ENCODE results near the gene GABRG3. TPM values are rescaled to one million over a fixed set of nuclear protein-coding genes. Genes with fewer than 3 reads are reported as not detected.

The GABRG3 gene
- total RNA-seq, 2 experiments from 2014 or later: not detected

DNA sequence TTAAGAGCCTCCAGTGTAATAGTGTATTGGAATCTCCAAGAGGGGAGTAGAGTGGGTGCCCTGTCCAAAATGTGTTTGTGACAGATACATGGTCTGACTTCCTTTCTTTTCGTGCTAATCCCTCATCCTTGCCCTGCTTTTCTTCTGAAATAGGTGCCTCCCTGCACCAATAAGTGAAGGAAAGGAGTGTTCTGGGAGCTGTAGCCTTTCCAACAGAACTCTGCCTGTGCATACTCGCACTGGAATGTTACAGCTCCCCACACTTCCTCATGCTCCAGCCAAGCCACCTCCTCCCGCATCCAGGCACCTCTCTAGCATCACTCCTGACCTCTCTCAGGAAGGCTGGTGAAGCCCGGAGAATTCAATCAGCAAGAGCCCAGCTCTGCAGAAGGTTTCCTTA lies 478.0 kb downstream of the GABRG3 start:
- no peak overlapping the region for H3K4me3 Mint-ChIP-seq
- no peaks in the 10 kb centered on the region for H3K27me3 Mint-ChIP-seq
- H3K27ac Mint-ChIP-seq: no peak overlapping the region
- ChIA-PET CTCF (no interaction called here), POLR2A (no interaction called here)
- H3K36me3 Mint-ChIP-seq (ENCODE audit: low read depth): no peaks in the 10 kb centered on the region
- TF ChIP-seq, protein P1, sequence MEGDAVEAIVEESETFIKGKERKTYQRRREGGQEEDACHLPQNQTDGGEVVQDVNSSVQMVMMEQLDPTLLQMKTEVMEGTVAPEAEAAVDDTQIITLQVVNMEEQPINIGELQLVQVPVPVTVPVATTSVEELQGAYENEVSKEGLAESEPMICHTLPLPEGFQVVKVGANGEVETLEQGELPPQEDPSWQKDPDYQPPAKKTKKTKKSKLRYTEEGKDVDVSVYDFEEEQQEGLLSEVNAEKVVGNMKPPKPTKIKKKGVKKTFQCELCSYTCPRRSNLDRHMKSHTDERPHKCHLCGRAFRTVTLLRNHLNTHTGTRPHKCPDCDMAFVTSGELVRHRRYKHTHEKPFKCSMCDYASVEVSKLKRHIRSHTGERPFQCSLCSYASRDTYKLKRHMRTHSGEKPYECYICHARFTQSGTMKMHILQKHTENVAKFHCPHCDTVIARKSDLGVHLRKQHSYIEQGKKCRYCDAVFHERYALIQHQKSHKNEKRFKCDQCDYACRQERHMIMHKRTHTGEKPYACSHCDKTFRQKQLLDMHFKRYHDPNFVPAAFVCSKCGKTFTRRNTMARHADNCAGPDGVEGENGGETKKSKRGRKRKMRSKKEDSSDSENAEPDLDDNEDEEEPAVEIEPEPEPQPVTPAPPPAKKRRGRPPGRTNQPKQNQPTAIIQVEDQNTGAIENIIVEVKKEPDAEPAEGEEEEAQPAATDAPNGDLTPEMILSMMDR (IDR thresholded peaks at IDR 0.05): no peak
- DNase-seq: no peak
- no peaks in the 10 kb centered on the region for H3K4me1 Mint-ChIP-seq (ENCODE audit: low read depth)
- ATAC-seq: no peak
- H3K9me3 Mint-ChIP-seq: peaks cover 10% of the 10 kb centered on the region
- intact Hi-C loops (cut with micrococcal nuclease): no loop called here

DNA sequence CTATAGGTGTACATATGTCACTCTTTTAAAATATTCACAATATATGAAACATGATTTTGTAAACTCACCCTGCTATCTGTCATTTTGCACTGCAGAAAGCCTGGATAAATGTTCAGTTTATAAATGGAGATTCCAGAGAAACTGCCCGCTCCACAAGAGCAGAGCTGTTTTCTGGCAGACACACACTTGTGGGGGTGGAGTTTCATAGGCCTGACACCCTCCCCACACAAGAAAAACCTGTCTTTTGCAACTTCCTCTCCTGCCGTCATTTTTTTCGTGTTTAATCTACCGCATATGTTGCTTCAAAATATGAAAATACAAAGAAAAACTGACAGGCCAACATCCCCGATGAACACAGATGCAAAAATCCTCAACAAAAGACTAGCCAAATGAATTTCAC lies 479.0 kb downstream of the GABRG3 start:
- POLR2A ChIA-PET: no interaction called here

DNA sequence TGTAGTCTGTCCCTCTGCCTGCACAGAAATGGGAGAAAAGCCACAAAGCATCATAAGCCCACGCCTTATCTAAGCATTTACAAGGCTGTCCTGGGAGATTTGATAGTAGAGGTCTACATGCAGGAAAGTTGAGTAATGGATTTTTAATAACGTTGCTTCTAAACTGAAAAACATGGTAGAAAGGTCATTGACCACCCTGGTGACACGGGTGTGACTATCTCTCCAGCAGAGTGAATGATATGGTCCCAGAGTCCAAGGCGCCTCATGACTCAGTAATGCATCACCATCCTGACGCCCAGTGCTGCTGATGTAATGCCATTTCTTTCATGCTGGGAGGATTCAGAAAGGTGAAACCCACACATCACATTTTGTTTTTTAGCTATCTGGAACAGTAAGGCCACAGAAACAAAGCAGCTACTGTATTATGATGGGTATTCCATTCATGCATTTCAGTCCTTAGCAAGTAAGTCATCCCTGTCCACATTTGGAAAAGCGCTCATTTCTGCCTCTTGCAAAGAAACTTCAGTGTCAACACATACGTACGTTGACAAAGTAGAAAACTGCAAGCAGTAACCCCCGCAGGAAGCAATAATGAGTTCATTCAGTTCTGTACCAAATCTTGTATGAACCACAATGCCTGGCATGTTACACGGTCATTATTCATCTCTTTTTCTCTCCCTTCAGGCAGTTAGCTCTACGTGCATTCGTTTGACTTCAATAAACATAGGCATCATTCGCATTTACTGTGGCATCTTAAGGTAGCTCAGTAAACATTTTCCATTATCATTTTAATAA lies 483.5 kb downstream of the GABRG3 start:
- no peaks in the 10 kb centered on the region for H3K4me1 Mint-ChIP-seq (ENCODE audit: low read depth)
- DNase-seq (no peak), ATAC-seq (no peak)
- TF ChIP-seq, protein P1 (IDR thresholded peaks at IDR 0.05): no peak
- POLR2A ChIA-PET: no interaction called here
- no peaks in the 10 kb centered on the region for H3K27me3 Mint-ChIP-seq
- H3K4me3 Mint-ChIP-seq: no peak overlapping the region
- intact Hi-C loops (cut with micrococcal nuclease): no loop called here
- CTCF ChIA-PET: no interaction called here
- peaks cover 4% of the 10 kb centered on the region for H3K9me3 Mint-ChIP-seq
- no peaks in the 10 kb centered on the region for H3K36me3 Mint-ChIP-seq (ENCODE audit: low read depth)
- H3K27ac Mint-ChIP-seq: no peak overlapping the region

More for the DNA sequence above, 479.0 kb downstream of the GABRG3 start:
- Mint-ChIP-seq H3K4me1 (ENCODE audit: low read depth) (no peaks in the 10 kb centered on the region), H3K36me3 (ENCODE audit: low read depth) (no peaks in the 10 kb centered on the region), H3K9me3 (peaks cover 10% of the 10 kb centered on the region), H3K27ac (no peak overlapping the region), H3K27me3 (no peaks in the 10 kb centered on the region), H3K4me3 (no peak overlapping the region)
- TF ChIP-seq, protein P1 (IDR thresholded peaks at IDR 0.05): no peak
- intact Hi-C loops (cut with micrococcal nuclease): no loop called here
- ATAC-seq: no peak
- no peak for DNase-seq
- CTCF ChIA-PET: no interaction called here

DNA sequence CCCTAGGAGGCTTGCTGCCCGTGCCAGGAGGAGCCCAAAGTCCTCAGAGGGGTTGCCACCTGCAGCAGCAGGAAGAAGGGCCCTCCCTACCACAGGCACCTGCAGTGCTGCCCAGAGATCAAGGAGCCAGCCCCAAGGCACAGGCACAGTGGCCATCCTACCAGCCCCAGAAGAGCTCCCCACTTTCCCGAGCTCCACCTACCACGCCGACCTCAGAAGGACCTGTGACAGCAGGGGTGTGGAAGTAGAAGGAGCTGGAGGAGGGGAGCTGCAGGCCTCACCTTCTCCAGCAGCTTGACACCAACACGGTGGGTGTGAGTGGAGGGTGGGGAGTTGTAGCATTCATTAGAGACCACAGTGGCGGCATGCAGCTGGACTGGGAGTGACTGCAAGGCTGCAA lies 485.8 kb downstream of the GABRG3 start:
- Mint-ChIP-seq H3K36me3 (ENCODE audit: low read depth) (no peaks in the 10 kb centered on the region), H3K4me3 (no peak overlapping the region), H3K27me3 (no peaks in the 10 kb centered on the region), H3K9me3 (peaks cover 5% of the 10 kb centered on the region), H3K4me1 (ENCODE audit: low read depth) (no peaks in the 10 kb centered on the region), H3K27ac (no peak overlapping the region)
- ATAC-seq: no peak
- TF ChIP-seq, protein P1 (IDR thresholded peaks at IDR 0.05): no peak
- intact Hi-C loops (cut with micrococcal nuclease): no loop called here
- CTCF ChIA-PET: no interaction called here
- POLR2A ChIA-PET: no interaction called here
- DNase-seq: no peak

DNA sequence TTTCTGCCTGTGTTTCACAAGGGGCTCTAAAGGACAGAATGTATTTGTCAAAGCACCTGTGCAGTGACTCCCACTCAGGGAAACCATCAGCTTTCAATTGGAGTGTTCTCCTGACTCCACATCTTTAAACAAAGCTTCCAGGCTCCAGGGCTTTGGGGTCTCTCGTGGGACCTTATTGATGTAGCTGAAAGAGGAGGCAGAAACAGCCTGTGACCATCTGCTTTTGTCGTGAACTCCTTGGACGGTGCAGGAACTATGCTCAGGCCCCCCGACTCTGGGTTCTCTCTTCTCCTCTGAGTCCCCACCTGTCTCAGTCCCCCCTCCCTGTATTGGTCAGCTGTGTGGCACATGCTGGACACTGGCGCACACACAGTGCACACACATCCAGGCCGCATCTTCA lies 486.8 kb downstream of the GABRG3 start:
- ATAC-seq: no peak
- TF ChIP-seq, protein P1 (IDR thresholded peaks at IDR 0.05): no peak
- CTCF ChIA-PET: no interaction called here

More for the DNA sequence above, 486.8 kb downstream of the GABRG3 start:
- Mint-ChIP-seq H3K36me3 (ENCODE audit: low read depth) (no peaks in the 10 kb centered on the region), H3K27ac (no peak overlapping the region), H3K4me1 (ENCODE audit: low read depth) (no peaks in the 10 kb centered on the region), H3K4me3 (no peak overlapping the region), H3K9me3 (peaks cover 7% of the 10 kb centered on the region), H3K27me3 (no peaks in the 10 kb centered on the region)
- no peak for DNase-seq
- intact Hi-C loops (cut with micrococcal nuclease): no loop called here
- POLR2A ChIA-PET: no interaction called here

All from activated CD8-positive, alpha-beta T cell treated with anti-CD3 and anti-CD28 coated beads for 36 hours (primary cell).